Suppressor macrophage treated with lipopolysaccharide for 1 hour (primary cell): ENCODE results near the gene BICRA.
"Not testable (repeated sequence)": the region's sequence is repeated elsewhere in the genome, so short reads cannot be mapped to it uniquely, and the experiment has no call there.

Experiments
- DNase-seq, 3 donors: peaks; one replicate each; pipeline ENCODE4 v3.0.0-alpha.2; 2020 to 2022

The BICRA gene

GRCh38 chr19:47719047-47719859 is 110.3 kb downstream of the BICRA start:
- DNase-seq = no peak

DNA sequence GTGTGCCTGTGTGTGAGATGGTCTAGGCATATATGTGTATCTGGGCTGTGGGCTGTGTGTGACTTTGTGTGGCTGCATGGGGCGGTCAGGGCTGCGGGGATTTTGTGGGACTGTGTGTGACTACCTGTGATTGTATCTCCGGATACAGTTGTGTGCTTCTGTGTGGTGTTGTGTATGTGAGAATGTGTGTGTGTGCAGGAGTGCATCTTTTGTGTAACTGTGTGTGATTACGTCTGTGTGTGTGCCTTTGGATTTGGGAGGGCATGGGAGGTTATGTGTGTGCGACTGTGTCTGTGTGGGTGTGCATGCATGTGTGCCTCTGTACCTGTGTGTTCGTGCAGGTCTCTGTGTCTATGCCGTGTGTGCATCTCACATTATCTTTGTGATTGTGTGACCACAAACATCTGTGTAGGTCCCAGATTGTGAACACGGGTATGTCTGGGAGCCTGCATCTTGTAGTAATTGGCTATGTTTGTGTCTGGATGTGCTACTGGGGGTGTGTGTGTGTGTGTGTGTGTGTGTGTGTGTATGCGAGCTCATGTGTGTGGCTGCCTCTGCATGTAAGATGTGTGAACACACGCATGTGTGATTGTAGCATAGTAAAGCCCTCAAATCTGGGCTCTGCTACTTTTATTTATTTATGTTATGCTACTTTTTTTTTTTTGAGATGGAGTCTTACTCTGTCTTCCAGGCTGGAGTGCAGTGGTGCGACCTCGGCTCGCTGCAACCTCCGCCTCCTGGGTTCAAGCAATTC is 111.9 kb downstream of the BICRA start:
- no peak for DNase-seq

- DNase-seq = peak; percentile 79 to 83 (median 81)
These were observed 114.6 kb downstream of the BICRA start for GRCh38 chr19:47723581-47723940.

- no peak for DNase-seq
These were observed 116.9 kb downstream of the BICRA start for GRCh38 chr19:47725759-47726401.

GRCh38 chr19:47726467-47726866 is 117.5 kb downstream of the BICRA start:
- no peak for DNase-seq

- DNase-seq = not testable (repeated sequence)
These were observed 119.4 kb downstream of the BICRA start for GRCh38 chr19:47728295-47728694.

DNA sequence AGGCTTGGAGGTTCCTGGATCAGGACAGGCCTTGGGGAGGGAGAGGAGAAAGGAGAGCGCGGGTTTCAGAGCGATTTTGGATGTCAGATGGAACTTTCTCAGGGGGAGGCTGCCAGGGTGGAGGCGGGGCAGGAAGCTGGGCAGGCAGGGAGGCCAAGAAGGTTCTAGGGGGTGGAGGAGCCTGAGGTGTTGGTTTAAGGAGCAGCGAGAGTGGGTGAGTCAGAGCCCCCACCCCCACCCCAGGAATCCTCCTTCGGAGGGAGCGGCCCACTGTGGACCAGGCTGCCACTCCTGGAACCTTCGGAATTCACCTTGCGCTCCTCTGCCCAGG is 120.5 kb downstream of the BICRA start:
- no peak for DNase-seq

GRCh38 chr19:47729799-47730520 is 121.0 kb downstream of the BICRA start:
- DNase-seq = peak; percentile 53 to 78 (median 53)

DNA sequence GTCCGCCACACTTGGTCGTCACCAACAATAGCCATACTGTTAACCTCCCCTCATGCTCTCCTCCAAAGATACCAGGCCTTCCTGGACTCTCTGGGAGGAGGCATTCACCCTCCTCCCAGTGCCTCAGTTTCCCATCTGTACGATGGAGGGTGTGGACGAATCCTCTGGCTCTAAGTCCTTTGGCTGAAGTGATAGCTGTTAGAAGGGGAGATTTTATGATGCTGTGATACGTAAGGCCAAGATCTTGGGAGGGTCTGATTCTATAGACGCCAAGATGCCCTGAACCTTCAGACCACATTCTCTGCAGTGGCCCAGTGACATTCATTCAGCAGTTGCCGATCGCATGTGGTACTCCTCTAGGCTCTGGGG is 121.6 kb downstream of the BICRA start:
- DNase-seq = no peak

- DNase-seq = no peak
These were observed 122.0 kb downstream of the BICRA start for GRCh38 chr19:47730910-47731309.

- DNase-seq = no peak
These were observed 126.2 kb downstream of the BICRA start for GRCh38 chr19:47735131-47735530.

DNA sequence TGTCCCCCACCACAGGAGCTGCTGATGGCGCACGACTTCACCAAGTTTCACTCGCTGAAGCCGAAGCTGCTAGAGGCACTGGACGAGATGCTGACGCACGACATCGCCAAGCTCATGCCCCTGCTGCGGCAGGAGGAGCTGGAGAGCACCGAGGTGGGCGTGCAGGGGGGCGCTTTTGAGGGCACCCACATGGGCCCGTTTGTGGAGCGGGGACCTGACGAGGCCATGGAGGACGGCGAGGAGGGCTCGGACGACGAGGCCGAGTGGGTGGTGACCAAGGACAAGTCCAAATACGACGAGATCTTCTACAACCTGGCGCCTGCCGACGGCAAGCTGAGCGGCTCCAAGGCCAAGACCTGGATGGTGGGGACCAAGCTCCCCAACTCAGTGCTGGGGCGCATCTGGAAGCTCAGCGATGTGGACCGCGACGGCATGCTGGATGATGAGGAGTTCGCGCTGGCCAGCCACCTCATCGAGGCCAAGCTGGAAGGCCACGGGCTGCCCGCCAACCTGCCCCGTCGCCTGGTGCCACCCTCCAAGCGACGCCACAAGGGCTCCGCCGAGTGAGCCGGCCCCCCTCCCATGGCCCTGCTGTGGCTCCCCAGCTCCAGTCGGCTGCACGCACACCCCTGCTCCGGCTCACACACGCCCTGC is 132.1 kb downstream of the BICRA start:
- DNase-seq = no peak

DNA sequence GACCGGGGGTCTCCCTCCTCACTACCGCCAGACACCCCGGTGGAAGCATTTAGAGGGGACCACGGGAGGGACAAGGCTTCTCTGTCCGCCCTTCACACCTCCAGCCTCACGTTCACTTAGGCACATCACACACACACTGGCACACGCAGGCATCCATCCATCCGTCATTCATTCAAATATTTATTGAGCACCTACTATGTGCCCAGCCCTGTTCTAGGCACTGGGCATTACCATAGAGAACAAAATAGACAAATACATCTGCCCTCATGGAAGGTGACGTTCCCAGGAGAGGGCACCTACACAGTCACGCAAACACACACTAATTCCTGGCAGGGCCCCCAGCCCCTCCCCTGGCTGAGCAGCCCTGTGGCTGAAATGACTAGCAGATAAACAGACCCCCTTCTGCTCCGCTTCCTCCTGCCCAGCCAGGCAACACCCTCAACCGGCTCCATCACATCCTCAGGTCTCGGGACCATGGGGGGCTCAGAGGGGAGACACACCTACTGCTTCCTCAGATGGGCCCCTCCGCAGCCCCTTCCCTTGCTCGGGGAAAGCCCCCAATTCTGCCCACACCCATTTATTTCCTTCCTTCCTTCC is 132.7 kb downstream of the BICRA start:
- no peak for DNase-seq

DNA sequence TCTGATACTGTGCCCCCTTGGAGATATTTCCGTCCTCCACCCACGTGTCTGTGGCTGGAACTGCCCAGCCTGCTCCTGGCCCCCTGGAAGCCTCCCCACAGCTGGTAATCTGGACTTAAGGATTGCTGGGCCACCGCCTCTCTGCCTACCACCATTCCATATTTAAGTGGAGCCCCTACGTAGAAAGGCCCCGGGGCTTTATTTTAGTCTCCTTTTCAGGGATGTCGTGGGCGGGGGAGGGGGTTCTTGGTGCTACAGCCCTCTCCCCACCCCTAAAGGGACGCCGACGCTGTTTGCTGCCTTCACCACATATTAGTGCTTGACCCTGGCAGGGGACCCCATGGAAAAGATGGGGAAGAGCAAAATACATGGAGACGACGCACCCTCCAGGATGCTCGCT is 133.7 kb downstream of the BICRA start:
- no peak for DNase-seq

- DNase-seq = peak; percentile 97 to 99 (median 98)
These were observed 136.3 kb downstream of the BICRA start, which contains the start of gene NOP53 for GRCh38 chr19:47745010-47745901. Gene NOP53 (plus strand): TSS chr19:47745546. CDS start chr19:47745560, 14 bp downstream.

DNA sequence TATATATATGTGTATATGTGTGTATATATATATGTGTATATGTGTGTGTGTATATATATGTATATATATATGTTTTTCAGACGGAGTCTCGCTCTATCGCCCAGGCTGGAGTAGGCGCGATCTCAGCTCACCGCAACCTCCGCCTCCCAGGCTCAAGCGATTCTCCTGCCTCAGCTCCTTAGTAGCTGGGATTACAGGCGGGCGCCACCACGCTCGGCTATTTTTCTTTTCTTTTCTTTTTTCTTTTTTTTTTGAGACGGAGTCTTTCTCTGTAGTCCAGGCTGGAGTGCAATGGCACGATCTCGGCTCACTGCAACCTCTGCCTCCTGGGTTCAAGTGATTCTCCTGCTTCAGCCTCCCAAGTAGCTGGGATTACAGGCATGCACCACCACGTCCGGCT is 137.2 kb downstream of the BICRA start:
- not testable (repeated sequence) for DNase-seq

DNA sequence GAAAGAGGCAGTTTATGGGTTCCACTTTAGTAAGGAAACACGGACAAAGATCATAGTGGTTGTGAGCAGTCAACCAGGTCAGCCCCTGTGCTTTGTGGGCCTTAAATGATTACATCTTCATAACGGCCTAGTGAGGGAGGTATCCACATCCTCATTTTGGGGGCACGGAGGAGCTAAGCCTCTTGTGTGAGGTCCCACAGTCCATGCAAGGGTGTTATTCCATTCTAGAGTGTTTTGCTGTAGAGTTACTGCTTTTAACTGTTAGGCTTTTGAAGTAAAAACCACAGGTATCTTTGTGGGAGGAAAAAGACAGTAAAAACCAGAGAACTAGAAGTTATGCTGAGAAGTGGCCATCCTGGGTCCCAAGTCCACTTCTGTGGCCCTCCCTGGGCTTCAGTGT is 140.4 kb downstream of the BICRA start:
- no peak for DNase-seq

DNA sequence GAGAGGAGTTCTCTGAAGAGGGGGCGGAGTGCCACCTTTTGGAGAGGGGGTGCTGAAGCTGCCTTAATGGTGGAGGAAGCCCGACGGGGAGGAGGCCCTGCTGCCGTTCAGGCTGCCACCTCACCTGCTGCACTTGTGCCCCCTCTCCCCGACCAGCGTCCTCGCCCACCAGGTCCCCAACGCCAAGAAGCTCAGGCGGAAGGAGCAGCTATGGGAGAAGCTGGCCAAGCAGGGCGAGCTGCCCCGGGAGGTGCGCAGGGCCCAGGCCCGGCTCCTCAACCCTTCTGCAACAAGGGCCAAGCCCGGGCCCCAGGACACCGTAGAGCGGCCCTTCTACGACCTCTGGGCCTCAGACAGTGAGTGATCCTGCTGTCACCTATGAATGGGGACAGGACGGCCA is 141.8 kb downstream of the BICRA start:
- DNase-seq = no peak

DNA sequence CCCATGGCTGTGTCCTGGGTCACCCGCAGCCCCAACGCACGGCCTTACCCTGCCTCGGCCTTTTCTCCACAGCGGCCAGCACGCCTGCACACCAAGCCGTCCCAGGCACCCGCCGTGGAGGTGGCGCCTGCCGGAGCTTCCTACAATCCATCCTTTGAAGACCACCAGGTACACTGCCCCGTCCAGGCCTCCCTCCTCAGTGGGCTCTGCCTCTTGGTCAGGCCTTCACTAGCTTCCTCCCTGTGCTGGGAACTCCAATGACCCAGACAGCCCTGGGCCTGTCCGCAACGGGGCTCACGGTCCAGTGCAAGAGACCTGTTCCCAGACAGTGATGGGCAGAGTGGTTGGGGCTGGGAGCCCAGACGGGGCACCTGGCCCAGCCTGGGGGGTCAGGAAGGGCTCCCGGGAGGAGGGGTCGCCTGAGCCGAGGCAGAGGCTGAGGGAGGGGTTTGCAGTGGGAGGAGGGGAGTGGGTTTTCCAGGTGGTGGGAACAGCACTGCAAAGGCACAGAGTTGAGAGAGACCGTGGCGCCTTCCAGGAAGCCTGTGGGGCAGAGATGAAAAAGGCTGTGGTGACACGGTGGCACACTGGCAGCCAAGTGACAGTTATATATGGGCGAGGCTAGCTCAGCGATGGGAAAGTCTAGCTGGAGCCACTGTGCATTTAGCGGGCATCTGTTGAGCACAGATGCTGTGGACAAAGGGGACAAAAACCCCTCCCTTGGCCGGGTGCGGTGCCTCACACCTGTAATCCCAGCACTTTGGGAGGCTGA is 143.7 kb downstream of the BICRA start:
- no peak for DNase-seq
